AG10803 (cell line): Measurements from ENCODE around the gene SELENOS.

Experiments
- DNase-seq: peaks from one replicate; pipeline ENCODE4 v3.0.0; 2010; ENCODE audit warnings: low read depth
- H3K4me3 ChIP-seq: 2 replicates; pipeline ENCODE4 v1.5.1; 2011; ENCODE audit warnings: mild to moderate bottlenecking, low read length, control low read depth
- TF ChIP-seq, protein P1 (sequence below): conservative IDR thresholded peaks from 2 replicates; pipeline ENCODE4 v1.5.1; 2011; ENCODE audit warnings: mild to moderate bottlenecking, low read length, control low read depth, inconsistent platforms

SELENOS gene

DNA sequence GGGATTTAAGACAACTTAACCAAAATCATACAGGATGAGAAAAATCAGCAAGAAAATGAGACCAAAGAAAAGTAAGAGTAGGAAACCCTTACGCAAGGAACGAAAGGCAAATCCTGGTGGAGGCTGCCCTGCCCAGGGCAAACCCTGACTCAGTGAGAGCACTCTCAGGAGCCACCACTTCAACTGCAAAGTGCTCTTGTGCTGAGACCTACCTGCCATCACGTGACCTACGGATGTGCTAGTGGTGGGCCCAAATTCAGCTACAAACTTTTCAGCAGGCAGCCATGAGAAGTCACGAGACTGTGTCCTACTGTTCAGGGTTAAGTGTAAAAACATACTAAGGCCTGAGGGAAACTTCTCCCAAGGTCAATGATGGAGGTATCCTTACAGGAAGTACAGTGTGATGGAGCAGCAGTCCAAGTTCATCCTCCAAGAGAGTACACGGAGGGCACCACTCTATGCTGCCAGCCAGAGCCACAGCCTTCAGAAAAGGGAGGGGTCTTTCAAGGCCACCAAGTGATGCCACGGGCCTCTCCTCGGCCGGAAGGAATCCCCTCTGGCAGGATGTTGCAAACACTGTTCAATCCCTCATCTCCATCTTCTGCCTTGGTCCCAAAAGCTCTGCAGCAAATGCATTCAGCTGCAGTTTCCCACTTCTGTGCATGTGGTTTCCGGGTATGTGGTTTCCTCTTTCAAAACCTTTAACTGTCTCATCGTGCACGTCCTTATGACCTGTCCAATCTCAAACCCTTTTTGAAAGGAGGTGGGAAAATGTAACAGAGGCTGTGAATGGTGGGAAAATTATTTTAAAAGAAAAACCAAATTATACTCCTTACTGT is 34.9 kb downstream of the SELENOS start:
- TF ChIP-seq, protein P1, sequence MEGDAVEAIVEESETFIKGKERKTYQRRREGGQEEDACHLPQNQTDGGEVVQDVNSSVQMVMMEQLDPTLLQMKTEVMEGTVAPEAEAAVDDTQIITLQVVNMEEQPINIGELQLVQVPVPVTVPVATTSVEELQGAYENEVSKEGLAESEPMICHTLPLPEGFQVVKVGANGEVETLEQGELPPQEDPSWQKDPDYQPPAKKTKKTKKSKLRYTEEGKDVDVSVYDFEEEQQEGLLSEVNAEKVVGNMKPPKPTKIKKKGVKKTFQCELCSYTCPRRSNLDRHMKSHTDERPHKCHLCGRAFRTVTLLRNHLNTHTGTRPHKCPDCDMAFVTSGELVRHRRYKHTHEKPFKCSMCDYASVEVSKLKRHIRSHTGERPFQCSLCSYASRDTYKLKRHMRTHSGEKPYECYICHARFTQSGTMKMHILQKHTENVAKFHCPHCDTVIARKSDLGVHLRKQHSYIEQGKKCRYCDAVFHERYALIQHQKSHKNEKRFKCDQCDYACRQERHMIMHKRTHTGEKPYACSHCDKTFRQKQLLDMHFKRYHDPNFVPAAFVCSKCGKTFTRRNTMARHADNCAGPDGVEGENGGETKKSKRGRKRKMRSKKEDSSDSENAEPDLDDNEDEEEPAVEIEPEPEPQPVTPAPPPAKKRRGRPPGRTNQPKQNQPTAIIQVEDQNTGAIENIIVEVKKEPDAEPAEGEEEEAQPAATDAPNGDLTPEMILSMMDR = no peak
- H3K4me3 ChIP-seq = no peak overlapping the region
- DNase-seq = peak; percentile 61

DNA sequence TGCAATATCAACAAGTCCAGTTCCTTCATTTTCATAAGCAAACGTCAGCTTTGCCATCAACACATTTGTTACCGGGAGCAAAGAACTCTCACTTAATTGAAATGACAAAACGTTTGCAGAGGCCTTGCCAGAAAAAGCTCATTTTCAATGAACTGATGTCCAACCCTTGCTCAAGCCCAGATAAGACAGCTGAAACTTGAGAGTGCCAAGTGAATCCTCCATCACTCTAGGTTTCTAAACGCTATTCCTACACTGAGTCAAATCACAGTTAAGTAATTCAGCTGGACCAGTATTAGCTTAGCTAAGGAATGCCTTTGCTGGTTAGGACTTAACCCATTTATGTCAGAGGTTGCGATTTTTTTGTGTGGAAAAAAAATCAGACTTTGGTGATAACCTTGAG is 36.9 kb downstream of the SELENOS start:
- H3K4me3 ChIP-seq = no peak overlapping the region
- TF ChIP-seq, protein P1 = no peak
- peak; percentile 52 for DNase-seq

DNA sequence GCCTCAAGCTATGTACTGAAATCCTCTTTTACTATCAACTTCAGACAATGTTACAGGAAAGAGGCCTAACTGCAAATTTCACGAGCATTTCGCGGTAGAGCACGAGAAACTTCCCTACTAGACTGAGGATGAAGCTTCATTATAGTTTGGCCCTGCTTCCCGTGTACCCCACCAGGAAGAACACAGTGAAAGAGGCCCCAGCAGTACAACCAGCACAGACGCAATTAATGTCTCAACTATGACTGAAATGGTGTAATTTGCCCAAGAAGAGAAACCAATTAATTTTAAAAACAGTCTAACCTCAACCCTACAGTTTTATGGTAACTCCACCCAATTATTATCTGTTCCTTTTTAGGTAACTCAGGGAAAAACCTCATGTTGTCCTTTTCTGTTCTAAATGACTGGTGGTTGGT is 37.6 kb downstream of the SELENOS start:
- H3K4me3 ChIP-seq = no peak overlapping the region
- TF ChIP-seq, protein P1 = no peak
- no peak for DNase-seq

DNA sequence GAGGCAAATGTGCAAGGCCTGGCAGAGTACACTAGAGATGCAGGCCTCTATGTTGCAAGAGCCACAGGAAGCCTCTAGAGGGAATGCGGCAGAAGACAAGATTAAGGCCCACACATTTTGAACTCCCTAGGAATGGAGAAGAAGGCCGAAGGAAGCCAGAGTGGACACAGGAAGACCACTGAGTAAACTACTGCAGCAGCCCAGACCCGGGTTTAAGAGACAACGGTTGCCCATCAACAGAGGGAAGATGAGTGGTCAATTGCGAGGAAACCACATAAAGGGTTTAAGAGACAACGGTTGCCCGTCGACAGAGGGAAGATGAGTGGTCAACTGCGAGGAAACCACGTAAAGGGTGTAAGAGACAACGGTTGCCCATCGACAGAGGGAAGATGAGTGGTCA is 40.0 kb downstream of the SELENOS start:
- H3K4me3 ChIP-seq = no peak overlapping the region
- TF ChIP-seq, protein P1 = no peak
- no peak for DNase-seq

DNA sequence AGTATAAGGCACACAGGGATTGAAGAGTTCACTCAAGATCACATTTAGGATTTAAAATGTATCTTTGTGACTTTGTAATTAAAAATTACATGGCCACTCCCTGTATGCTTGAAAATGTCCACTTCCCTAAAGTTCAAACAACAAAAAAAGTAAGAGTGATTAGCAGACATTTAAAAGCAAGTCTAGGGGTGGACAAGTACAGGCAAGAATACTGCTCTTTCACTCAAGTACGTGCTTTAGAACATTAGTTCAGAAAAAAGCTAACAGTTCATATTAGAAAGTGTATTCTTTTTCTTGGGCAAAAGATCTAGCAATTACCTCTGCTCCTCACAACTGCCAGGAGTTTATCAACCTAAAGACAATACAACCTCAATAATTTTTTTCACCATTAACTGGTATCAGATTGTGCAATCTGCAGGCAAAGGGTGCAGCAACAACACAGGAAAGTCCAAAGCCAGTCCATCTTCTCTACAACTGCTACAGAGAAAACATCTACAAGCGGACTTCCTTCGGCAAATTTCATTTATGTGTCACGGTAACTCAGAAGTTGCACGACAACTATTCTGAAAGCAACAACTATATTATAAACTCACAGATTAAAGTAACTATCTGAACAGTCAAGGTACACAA is 43.5 kb downstream of the SELENOS start:
- no peak for DNase-seq
- TF ChIP-seq, protein P1 = no peak
- no peak overlapping the region for H3K4me3 ChIP-seq

DNA sequence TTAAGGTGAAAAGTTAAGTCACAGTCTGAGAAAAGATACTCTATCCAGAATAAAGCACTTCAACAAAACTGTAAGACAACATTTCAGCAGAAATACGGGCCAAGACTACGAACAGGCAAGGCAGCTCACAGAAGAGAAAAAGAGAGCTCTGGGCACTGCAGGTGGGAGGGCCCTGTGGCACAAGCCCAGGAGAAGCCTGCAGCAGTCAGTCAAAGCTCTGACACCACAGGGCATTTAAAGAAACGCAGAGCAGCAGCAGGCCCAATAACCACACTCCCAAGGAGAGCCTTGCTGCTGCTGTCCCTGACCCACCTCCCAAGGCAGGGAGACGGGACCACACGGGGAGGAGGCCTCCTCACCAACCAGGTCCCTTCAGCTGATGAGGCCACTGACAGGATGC is 44.6 kb downstream of the SELENOS start:
- no peak for DNase-seq
- TF ChIP-seq, protein P1 = no peak
- H3K4me3 ChIP-seq = no peak overlapping the region

DNA sequence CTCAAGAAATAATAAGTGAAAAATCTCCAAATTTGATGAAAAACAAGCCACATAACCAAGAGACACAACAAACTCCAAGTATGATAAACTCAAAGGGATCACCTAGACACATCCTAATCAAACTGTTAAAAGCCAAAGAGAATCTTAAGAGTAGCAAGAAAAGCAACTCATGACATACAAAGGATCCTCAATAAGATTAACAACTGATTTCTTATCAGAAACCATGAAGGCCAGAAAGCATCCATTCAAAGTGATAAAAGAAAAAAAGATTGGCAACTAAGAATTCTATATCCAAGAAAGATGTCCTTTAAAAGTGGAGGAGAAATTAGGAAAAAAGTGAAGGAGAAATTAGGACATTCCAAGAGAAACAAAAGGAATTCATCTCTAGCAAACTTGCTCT is 49.0 kb downstream of the SELENOS start:
- no peak for DNase-seq
- TF ChIP-seq, protein P1 = no peak

More for the DNA sequence above, 49.0 kb downstream of the SELENOS start:
- no peak overlapping the region for H3K4me3 ChIP-seq
